Sigmoid colon (tissue), 4 donors: ENCODE results near the gene KIF12.

ENCODE experiments used
- POLR2AphosphoS5 ChIP-seq, 4 donors: sonication (generic); formaldehyde crosslinking; IDR thresholded peaks; one replicate each; pipeline ENCODE4 v1.6.1; 2017; ENCODE audit warnings: antibody characterized with exemption in 4 of 4
- TF ChIP-seq, protein P1 (sequence below), 4 experiments: fragments of 450-650 bp in 3 of 4; fragments of 200-600 bp in 1 of 4; IDR thresholded peaks; one replicate each; pipeline ENCODE4 v1.5.1; 2016 to 2019; ENCODE audit warnings: antibody characterized with exemption in 4 of 4, mild to moderate bottlenecking in 3 of 4, moderate library complexity in 2 of 4

- no peak for TF ChIP-seq POLR2AphosphoS5 (IDR thresholded peaks at IDR 0.05)
- TF ChIP-seq, protein P1, sequence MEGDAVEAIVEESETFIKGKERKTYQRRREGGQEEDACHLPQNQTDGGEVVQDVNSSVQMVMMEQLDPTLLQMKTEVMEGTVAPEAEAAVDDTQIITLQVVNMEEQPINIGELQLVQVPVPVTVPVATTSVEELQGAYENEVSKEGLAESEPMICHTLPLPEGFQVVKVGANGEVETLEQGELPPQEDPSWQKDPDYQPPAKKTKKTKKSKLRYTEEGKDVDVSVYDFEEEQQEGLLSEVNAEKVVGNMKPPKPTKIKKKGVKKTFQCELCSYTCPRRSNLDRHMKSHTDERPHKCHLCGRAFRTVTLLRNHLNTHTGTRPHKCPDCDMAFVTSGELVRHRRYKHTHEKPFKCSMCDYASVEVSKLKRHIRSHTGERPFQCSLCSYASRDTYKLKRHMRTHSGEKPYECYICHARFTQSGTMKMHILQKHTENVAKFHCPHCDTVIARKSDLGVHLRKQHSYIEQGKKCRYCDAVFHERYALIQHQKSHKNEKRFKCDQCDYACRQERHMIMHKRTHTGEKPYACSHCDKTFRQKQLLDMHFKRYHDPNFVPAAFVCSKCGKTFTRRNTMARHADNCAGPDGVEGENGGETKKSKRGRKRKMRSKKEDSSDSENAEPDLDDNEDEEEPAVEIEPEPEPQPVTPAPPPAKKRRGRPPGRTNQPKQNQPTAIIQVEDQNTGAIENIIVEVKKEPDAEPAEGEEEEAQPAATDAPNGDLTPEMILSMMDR (IDR thresholded peaks at IDR 0.05), result no peak
These were observed 27.4 kb upstream of the KIF12 start for GRCh38 chr9:114126247-114127060.
